Activated naive CD4-positive, alpha-beta T cell (primary cell): Measurements from ENCODE around the gene SNX3.
"Not testable (repeated sequence)": the region's sequence is repeated elsewhere in the genome, so short reads cannot be mapped to it uniquely, and the experiment has no call there.

Experiments used
- DNase-seq, 4 experiments: peaks; one replicate each; lab custom pipeline; 2025; lab: John Stamatoyannopoulos, UW

SNX3 gene

DNA sequence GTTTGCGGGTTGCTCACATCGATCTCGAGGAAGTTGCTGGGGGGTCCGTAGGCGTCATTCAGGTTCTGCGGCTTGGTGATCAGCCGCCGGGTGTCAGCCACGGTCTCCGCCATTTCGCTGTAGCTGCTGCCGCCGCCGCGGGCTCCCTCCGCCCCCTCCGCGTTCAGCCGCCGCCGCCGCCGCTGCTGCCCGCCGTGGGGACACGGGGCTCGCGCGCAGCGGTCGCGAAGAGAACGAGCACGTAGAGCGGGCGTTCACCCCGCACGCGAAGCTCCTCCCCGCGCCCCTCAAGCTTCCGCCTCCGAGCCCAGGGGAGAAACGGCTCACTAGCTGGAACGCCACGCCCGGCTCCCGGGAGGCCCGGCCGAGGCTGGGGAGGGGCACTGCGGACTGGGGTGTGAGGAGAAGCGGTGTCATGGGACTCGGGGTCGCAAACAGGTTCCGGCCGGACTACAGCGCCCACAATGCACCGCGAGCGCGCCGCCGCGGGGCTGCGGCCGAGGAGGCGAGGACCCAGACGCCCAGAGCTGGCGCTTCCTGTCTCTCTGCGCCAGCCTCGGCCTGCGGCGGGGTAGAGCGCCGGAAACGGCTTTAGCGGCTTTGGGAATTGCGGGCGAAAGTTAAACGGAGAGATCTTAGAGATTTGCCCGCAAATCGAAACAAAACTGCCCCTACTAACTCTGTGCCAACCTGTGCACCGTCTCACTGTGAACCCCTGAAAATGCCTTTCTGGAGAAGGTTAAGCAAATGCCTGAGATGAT is at the start of gene SNX3:
Gene SNX3, minus strand, starts transcription at position 232 of the 761 bp plus-strand sequence. Its CDS starts 119 bp downstream, at position 113.
- peak; percentile 65 to 87 (median 81) for DNase-seq

DNA sequence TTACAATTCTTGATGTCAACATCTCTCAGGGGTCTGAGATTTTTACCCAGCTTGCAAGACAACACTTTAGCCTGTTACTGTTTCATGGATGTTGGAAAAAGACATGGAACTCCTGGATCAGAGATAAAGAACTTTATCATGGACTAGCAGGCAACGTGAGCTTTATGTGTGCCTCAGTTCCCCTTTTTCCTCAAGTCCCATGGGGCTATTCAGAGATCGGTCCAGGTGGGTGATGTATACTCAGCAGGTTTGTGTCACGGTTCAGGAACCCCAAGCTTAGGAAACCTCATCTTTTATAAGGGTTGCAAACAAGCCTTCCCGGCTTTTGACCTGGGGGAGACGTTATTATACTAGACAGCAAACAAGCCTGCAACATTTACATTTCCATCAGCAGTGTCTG is 49.0 kb upstream of the SNX3 start:
- no peak for DNase-seq

DNA sequence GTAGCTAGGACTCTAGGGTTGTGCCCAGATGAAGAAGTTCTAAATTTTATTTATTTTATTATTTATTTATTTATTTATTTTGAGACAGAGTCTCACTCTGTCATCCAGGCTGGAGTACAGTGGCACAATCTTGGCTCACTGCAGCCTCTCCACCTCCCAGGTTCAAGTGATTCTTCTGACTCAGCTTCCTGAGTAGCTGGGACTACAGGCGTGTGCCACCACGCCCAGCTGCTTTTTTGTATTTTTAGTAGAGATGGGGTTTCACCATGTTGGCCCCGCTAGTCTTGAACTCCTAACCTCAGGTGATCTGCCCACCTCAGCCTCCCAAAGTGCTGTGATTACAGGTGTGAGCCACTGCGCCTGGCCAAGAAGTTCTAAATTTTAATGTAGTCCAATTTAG is 47.8 kb upstream of the SNX3 start:
- not testable (repeated sequence) for DNase-seq

DNA sequence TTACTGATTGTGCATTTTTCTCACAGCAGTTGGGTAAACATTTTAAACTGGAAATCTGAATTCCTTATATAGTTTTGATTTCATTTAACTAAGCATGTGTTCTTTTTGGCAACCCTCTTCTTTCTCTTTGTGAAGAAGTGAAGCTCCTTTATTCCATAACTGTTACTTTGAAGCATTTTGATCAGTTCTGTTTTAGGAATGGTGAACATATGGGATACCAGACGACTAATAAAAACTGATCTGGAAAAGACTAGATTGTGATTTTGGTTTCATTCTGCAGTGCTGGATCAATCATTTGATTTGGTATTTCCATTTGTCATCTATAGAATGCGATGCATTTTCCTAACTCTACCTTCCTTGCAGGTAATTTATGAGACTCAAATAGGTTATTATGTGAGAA is 43.8 kb upstream of the SNX3 start:
- DNase-seq, result no peak

DNA sequence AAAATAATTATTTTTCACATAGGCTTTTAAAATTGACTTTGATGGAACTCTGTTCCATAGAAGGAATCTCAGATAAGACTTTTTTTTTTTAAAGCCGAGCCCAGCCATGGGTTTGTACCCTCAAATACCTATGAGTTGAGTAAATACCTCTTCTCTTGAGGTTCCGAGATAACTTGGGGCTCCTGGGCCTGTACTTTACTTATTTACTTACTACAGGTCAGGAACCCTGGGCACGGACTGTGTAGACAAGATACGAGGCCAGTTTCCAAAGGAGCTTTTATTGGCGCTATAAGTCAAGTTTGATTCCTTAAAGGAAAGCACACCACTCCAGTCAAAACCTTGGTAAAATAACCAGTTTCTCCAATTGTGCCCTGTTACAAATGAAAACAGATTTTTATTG is 41.5 kb upstream of the SNX3 start:
- no peak for DNase-seq

GRCh38 chr6:108295676-108296075 is 34.8 kb upstream of the SNX3 start:
- DNase-seq, result no peak

- peak; percentile 47 to 84 (median 69) for DNase-seq
Observed at GRCh38 chr6:108294727-108295625, 34.1 kb upstream of the SNX3 start, which contains the start of gene AFG1L. Gene AFG1L, plus strand, starts transcription at chr6:108295054. Its CDS starts 26 bp downstream, at chr6:108295080.

DNA sequence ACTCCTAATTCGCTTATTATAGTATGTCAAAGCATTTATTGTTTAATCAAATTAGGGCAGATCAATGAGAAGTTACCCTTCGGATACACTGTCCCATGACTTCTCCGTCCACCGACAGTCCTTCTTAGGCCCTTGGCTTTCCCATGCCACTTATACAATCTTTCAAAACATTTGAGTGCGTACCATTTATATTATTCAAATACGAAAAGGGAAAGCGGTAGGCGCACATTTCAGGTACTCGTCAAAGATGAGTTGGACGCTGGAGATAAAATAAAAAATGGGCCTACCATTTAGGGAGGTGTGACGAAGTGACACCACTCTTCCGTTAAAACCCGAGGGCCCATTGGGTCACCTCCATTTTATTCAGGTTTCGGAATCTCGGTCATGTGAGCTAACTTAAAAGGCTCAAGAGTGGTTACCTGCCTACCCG is 33.5 kb upstream of the SNX3 start:
- DNase-seq, result no peak

GRCh38 chr6:108293527-108294296 is 32.9 kb upstream of the SNX3 start:
- no peak for DNase-seq

GRCh38 chr6:108292561-108292960 is 31.7 kb upstream of the SNX3 start:
- not testable (repeated sequence) for DNase-seq

DNA sequence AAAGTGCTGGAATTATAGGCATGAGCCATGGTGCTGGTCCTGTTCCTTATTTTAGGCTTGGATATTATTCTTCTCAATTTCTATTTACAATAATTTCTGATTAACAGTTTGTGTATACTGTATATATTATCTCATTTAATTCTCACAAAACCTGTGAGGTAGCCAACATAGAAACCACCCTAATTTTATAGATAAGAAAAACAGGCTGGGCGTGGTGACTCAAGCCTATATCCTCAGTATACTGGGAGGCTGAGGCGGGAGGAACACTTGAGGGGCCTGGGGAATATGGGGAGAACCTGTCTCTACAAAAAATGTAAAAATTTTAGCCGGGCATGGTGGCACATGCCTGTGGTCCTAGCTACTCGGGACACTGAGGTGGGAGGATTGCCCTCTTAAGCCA is 30.3 kb upstream of the SNX3 start:
- DNase-seq, result no peak

GRCh38 chr6:108288742-108289141 is 27.9 kb upstream of the SNX3 start:
- DNase-seq, result no peak

GRCh38 chr6:108287373-108287772 is 26.5 kb upstream of the SNX3 start:
- DNase-seq, result no peak

GRCh38 chr6:108286366-108286765 is 25.5 kb upstream of the SNX3 start:
- no peak for DNase-seq

- no peak for DNase-seq
Observed at GRCh38 chr6:108285381-108285780, 24.5 kb upstream of the SNX3 start.

DNA sequence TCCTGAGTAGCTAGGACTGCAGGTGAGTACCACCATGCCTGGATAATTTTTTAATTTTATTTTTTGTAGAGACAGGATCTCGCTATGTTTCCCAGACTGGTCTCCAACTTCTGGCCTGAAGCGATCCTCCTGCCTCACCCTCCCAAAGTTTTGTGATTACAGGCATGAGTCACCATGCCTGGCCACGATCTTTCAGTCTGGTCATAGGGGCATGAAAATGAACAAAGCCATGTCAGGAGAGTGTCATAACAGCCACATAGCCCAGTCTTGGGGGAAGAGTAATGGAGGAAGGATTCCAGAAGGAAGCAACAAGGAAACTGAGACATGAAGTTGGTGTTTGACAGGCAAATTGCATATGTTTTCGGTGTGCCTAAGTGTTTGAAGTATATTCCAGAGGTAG is 17.0 kb upstream of the SNX3 start:
- no peak for DNase-seq

- DNase-seq, result no peak
Observed at GRCh38 chr6:108277295-108277694, 16.5 kb upstream of the SNX3 start.

GRCh38 chr6:108275976-108276375 is 15.1 kb upstream of the SNX3 start:
- no peak for DNase-seq

DNA sequence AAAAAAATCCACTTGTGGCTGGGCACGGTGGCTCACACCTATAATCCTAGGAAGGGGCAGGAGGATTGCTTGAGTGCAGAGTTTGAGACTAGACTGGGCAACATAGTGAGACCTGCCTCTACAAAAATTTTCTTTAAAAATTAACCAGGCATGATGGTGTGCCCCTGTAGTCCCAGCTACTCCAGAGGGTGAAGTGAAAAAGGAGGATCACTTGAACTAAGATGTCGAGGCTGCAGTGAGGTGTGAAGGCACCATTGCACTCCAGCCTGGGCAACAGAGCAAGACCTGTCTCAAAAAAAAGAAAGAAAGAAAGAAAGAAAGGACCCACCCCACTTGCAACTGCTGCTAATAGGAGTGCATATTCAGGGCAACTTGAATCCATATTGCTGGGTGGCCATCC is 13.7 kb upstream of the SNX3 start:
- no peak for DNase-seq

GRCh38 chr6:108269955-108270354 is 9.1 kb upstream of the SNX3 start:
- not testable (repeated sequence) for DNase-seq

DNA sequence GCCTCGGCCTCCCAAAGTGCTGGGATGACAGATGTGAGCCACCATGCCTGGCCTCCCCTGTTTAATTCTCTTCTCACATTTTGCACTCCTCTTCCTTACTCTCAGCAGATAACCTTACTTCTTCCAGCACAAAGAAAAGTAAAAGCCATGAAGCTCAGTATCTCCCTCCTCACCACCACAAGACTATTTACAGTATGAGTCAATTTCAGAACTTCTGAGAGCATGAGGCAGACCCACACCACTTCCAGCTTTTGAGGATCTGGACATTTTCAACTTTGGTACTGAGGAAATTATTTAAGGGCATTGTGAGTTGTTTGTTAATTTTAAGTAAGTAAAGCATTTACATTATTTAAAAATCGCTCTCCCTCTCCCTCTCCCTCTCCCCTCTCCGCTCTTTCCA is 8.0 kb upstream of the SNX3 start:
- DNase-seq, result no peak

DNA sequence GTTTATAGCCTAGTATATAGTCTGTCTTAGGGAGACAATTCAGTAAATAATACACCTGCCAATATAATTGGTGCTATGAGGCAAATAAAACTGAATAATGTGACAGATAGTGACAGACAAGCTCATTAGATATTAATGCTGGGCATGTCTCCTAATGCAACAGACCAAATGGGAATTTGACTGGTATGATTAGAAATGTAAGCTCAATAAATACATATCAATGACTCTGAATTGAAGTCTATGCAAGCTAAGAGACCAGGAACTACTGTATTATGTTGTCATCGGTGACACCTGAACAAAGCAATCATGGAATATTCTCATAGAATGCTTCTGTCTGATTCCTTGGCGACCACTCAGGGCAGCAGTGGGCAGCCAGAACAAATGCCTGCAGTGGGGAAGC is 2.5 kb upstream of the SNX3 start:
- no peak for DNase-seq
